B cell (primary cell): ENCODE measurements around the gene TRPM8. TPM values are rescaled to one million over a fixed set of nuclear protein-coding genes. Genes with fewer than 3 reads are reported as not detected.

Experiments
- ATAC-seq: fragments of 200-7000 bp; cut with Tn5 transposase; one replicate; pipeline ENCODE4 v1.10.0; 2021; ENCODE audit warnings: low read depth, mild to moderate bottlenecking, moderate number of reproducible peaks, moderate library complexity
- CTCF ChIA-PET: fragments of 350-600 bp; sonication (Branson Sonifier 250); formaldehyde crosslinking; loops from one replicate; lab custom pipeline; 2021; ENCODE audit warnings: antibody characterized with exemption, inconsistent platforms; lab: Charles Lee
- POLR2A ChIA-PET: fragments of 350-600 bp; sonication (Branson Sonifier 250); formaldehyde crosslinking; loops from one replicate; lab custom pipeline; 2021; ENCODE audit warnings: antibody characterized with exemption; lab: Charles Lee
- DNase-seq: peaks from one replicate; pipeline ENCODE4 v3.0.0; 2013
- H2AFZ ChIP-seq: 2 replicates; pipeline ENCODE4 v1.6.1; 2012; ENCODE audit warnings: mild to moderate bottlenecking, low read depth, low read length; ENCODE audit not compliant: insufficient read depth, poor library complexity, severe bottlenecking
- H3K27ac ChIP-seq, 2 donors: 1 replicate in 1 of 2; 2 replicates in 1 of 2; pipeline ENCODE4 v1.5.1; 2012 to 2013; ENCODE audit warnings: low read length in 2 of 2, mild to moderate bottlenecking in 2 of 2, moderate library complexity in 1 of 2
- H3K27me3 ChIP-seq, 4 experiments: fragments of 200-600 bp in 1 of 4; sonication (generic) in 1 of 4; replicated peaks in 1 of 4; 1 replicate in 2 of 4; 2 replicates in 2 of 4; pipeline versions ENCODE4 v1.6.1 to v1.7.0; 2013 to 2016; ENCODE audit warnings: low read length in 3 of 4, mild to moderate bottlenecking in 2 of 4, mixed read lengths in 1 of 4, moderate library complexity in 1 of 4; ENCODE audit not compliant: insufficient read depth in 4 of 4, control insufficient read depth in 3 of 4; ENCODE audit errors: control extremely low read depth in 1 of 4
- H3K36me3 ChIP-seq, 2 experiments: replicated peaks in 1 of 2; 1 replicate in 1 of 2; 2 replicates in 1 of 2; pipeline versions ENCODE4 v1.6.1 to v1.7.1; 2013; ENCODE audit warnings: low read length in 1 of 2; ENCODE audit not compliant: insufficient read depth in 2 of 2, control insufficient read depth in 1 of 2; ENCODE audit errors: control extremely low read depth in 1 of 2, extremely low read depth in 1 of 2
- H3K4me1 ChIP-seq, 2 donors: fragments of 200-600 bp in 1 of 2; sonication (generic) in 1 of 2; 1 replicate in 1 of 2; 2 replicates in 1 of 2; pipeline versions ENCODE4 v1.5.1 to v1.6.1; 2013 to 2017; ENCODE audit warnings: low read length in 2 of 2; ENCODE audit not compliant: control insufficient read depth in 2 of 2, insufficient read depth in 2 of 2
- H3K4me2 ChIP-seq: replicated peaks from 2 replicates; pipeline ENCODE3; 2012; ENCODE audit warnings: mild to moderate bottlenecking, low read depth, low read length; ENCODE audit not compliant: poor library complexity, severe bottlenecking
- H3K4me3 ChIP-seq, 5 experiments: fragments of 200-600 bp in 1 of 5; sonication (generic) in 1 of 5; 1 replicate in 3 of 5; 2 replicates in 2 of 5; pipeline versions ENCODE4 v1.5.1 to v1.7.0; 2011 to 2016; ENCODE audit warnings: low read length in 4 of 5, mild to moderate bottlenecking in 4 of 5, low read depth in 2 of 5, control low read depth in 1 of 5, moderate library complexity in 1 of 5; ENCODE audit not compliant: insufficient read depth in 1 of 5; ENCODE audit errors: control extremely low read depth in 1 of 5, extremely low read depth in 1 of 5
- H3K79me2 ChIP-seq: fragments of 200-600 bp; sonication (generic); one replicate; pipeline ENCODE4 v1.6.0; 2016; ENCODE audit warnings: low read length; ENCODE audit not compliant: control insufficient read depth, insufficient read depth
- H3K9ac ChIP-seq: fragments of 200-600 bp; sonication (generic); 2 replicates; pipeline ENCODE4 v1.6.1; 2017; ENCODE audit warnings: mild to moderate bottlenecking, low read length, moderate library complexity
- H3K9me3 ChIP-seq, 3 donors: one replicate each; pipeline versions ENCODE4 v1.6.1 to v1.7.1; 2013; ENCODE audit warnings: low read length in 2 of 3; ENCODE audit not compliant: control insufficient read depth in 2 of 3, insufficient read depth in 1 of 3; ENCODE audit errors: control extremely low read depth in 1 of 3
- H4K20me1 ChIP-seq: 2 replicates; pipeline ENCODE4 v1.6.0; 2012; ENCODE audit warnings: mild to moderate bottlenecking, low read length; ENCODE audit not compliant: insufficient read depth, control insufficient read depth, poor library complexity, severe bottlenecking
- H3K27ac Mint-ChIP-seq: one replicate; pipeline ENCODE4 v1.8.0; 2021; ENCODE audit warnings: mixed read lengths
- H3K27me3 Mint-ChIP-seq: one replicate; pipeline ENCODE4 v1.8.0; 2021; ENCODE audit warnings: mixed read lengths
- H3K4me1 Mint-ChIP-seq: one replicate; pipeline ENCODE4 v1.8.0; 2021; ENCODE audit warnings: mixed read lengths
- H3K4me3 Mint-ChIP-seq: one replicate; pipeline ENCODE4 v1.8.0; 2021; ENCODE audit warnings: mixed read lengths
- H3K9me3 Mint-ChIP-seq: one replicate; pipeline ENCODE4 v1.8.0; 2022; ENCODE audit warnings: mixed read lengths; ENCODE audit not compliant: insufficient read depth
- CTCF ChIP-seq: fragments of 200-600 bp; IDR thresholded peaks from one replicate; pipeline ENCODE4 v1.8.0; 2022; ENCODE audit warnings: antibody characterized with exemption, mild to moderate bottlenecking
- EZH2 ChIP-seq: IDR thresholded peaks from 2 replicates; pipeline ENCODE4 v1.6.1; 2012; ENCODE audit warnings: borderline replicate concordance, low read depth, mild to moderate bottlenecking, moderate library complexity, low read length; ENCODE audit not compliant: insufficient read depth, poor library complexity, severe bottlenecking
- WGBS: methylation state at CpG from one replicate; pipeline ENCODE4 v1.1.5; 2013; ENCODE audit warnings: missing lambda C conversion rate; ENCODE audit not compliant: insufficient coverage; 5-methylcytosine and 5-hydroxymethylcytosine counted together
- intact Hi-C: fragments of 100-400 bp; cut with micrococcal nuclease; formaldehyde crosslinking; loops from one replicate; pipeline ENCODE4 v1.10.0; 2022
- polyA plus RNA-seq: library from polyadenylated mRNA; depleted of rRNA; stranded (reverse); fragments of >200 nt; gene quantifications from 2 replicates; pipeline ENCODE4 v1.2.3, GENCODE V29; 2012
- total RNA-seq, 2 donors: library from RNA; stranded (reverse); fragments of 120-200 nt in 1 of 2; gene quantifications; 1 replicate in 1 of 2; 2 replicates in 1 of 2; pipeline versions ENCODE4 v1.2.3 to v1.2.4, GENCODE V29; 2013 to 2022

TRPM8 gene
- total and polyA plus RNA-seq, 2 donors (not counting 1 experiment from before 2014, with no cell fraction given) = not detected

- ChIA-PET CTCF (interaction anchor here (1.2 kb wide), 1 partner anchor 15 kb away, joined by 3 read pairs; no protein-coding TSS in a partner anchor), POLR2A (no interaction called here)
- Histone ChIP-seq H2AFZ (no peak overlapping the region), H3K4me1 (no peaks in the 10 kb centered on the region), H3K36me3 (no peaks in the 10 kb centered on the region), H3K9me3 (no peaks in the 10 kb centered on the region), H4K20me1 (no peaks in the 10 kb centered on the region), H3K27ac (no peak overlapping the region), H3K27me3 (peaks cover 0 to 6% (median 3%) of the 10 kb centered on the region in 4 experiments), H3K4me3 (no peak overlapping the region), H3K4me2 (no peak overlapping the region), H3K79me2 (no peaks in the 10 kb centered on the region), H3K9ac (no peak overlapping the region)
- Mint-ChIP-seq H3K4me1 (no peaks in the 10 kb centered on the region), H3K27ac (no peak overlapping the region), H3K9me3 (no peaks in the 10 kb centered on the region), H3K27me3 (peaks cover 37% of the 10 kb centered on the region), H3K4me3 (no peak overlapping the region)
- DNase-seq (no peak), ATAC-seq (no peak)
- intact Hi-C loops = no loop called here
- WGBS = no CpG with 5 or more reads among the region's 1 CpG
- TF ChIP-seq EZH2 = no peak
- TF ChIP-seq CTCF = no peak
Observed at GRCh38 chr2:233919319-233919718, 2.1 kb downstream of the TRPM8 start.

GRCh38 chr2:233919938-233920337 is 2.8 kb downstream of the TRPM8 start:
- ChIA-PET POLR2A (no interaction called here), CTCF (no interaction called here)
- Histone ChIP-seq H3K4me2 (no peak overlapping the region), H3K4me3 (no peak overlapping the region), H3K27me3 (peaks cover 0 to 7% (median 5%) of the 10 kb centered on the region in 4 experiments), H3K9me3 (no peaks in the 10 kb centered on the region), H3K9ac (no peak overlapping the region), H3K4me1 (no peaks in the 10 kb centered on the region), H3K27ac (no peak overlapping the region), H3K79me2 (no peaks in the 10 kb centered on the region), H4K20me1 (no peaks in the 10 kb centered on the region), H3K36me3 (no peaks in the 10 kb centered on the region), H2AFZ (no peak overlapping the region)
- peaks cover 42% of the 10 kb centered on the region for H3K27me3 Mint-ChIP-seq
- no peaks in the 10 kb centered on the region for H3K9me3 Mint-ChIP-seq
- WGBS = 80% methylated on average over 1 of the region's 3 CpGs
- DNase-seq (no peak), ATAC-seq (no peak)
- no peak overlapping the region for H3K27ac Mint-ChIP-seq
- no peak overlapping the region for H3K4me3 Mint-ChIP-seq
- H3K4me1 Mint-ChIP-seq = no peaks in the 10 kb centered on the region
- intact Hi-C loops = no loop called here
- TF ChIP-seq CTCF = no peak
- TF ChIP-seq EZH2 = no peak
